HG02938 (cell line): ENCODE measurements around the gene KCNIP1.

Experiments used
- ATAC-seq: cut with Tn5 transposase; IDR thresholded peaks from one replicate; pipeline ENCODE4 v1.9.1; 2021; ENCODE audit warnings: mild to moderate bottlenecking, moderate library complexity; ENCODE audit not compliant: unreplicated experiment

KCNIP1 gene

DNA sequence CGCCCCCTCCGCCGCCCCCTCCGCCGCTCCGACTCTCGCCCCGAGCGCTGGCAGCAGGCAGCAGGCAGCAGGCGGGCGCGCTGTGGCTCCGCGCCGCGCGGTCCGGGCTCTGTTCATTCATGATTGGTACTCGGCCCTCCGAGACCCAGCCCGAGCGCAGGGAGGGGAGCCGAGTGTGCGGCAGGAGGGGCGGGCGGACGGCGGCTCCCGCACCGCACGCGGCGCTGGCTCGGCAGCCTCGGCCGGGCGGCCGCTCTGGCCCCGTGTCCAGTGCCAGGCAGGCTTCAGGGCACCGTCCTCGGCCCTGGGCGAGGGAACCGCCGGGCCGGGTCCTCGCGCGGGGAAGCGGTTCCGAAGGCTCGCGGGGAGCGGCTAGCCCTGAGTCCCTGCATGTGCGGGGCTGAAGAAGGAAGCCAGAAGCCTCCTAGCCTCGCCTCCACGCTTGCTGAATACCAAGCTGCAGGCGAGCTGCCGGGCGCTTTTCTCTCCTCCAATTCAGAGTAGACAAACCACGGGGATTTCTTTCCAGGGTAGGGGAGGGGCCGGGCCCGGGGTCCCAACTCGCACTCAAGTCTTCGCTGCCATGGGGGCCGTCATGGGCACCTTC is at the start of gene KCNIP1:
TSS of gene KCNIP1 (plus strand) at position 31 of the 607 bp plus-strand sequence.
- ATAC-seq = no peak

DNA sequence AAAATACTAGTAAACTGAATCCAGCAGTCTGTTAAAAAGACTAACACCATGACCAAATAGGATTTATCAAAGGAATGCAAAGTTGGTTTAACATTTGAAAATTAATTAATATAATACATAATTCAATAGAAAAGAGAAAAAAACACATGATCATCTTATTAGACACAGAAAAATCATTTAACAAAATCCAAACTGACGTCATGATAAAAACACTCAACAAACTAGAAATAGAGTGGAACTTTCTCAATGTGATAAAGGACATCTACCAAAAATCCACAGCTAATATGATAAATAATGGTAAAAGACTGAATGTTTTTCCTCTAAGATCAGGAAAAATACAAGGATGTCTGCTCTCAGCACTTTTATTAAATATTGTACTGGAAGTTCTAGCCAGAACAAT is 40.4 kb upstream of the KCNIP1 start:
- no peak for ATAC-seq

DNA sequence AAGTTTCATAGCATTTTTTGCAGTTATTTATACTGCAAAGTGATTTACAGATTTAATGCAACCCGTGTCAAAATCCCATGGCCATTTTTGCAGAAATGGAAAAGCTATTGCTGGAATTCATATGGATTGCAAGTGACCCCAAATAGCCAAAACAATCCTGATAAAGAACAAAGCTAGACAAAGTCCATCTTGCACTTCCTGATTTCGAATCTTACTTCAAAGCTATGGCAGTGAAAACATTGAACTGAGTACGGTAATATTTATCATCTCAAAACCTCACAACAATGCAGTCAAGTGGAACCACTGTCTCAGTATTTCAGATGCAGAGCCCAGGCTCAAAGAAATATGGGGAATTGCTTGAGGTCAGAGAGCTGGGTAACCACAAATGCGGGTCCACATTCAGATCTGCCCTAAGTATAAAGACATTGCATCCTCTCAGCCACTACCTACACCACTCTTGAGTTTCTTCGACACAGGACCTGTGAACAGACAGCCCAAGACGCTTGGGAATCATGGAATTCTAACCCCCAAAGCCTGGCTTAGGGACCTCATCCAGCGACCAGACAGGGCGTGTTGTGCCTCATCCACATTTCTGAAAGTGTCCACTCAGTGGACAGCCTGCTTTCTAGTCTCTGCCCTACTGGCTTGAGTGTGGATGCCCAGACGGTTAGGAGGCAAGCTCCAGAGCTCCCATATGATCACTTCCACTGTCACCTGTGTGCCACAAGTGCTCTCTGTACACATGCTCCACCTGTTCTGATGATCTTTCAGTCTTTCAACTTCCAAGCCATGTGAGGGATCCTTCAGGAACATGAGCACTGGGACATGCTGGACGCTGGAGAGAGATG is 39.3 kb upstream of the KCNIP1 start:
- ATAC-seq = no peak

DNA sequence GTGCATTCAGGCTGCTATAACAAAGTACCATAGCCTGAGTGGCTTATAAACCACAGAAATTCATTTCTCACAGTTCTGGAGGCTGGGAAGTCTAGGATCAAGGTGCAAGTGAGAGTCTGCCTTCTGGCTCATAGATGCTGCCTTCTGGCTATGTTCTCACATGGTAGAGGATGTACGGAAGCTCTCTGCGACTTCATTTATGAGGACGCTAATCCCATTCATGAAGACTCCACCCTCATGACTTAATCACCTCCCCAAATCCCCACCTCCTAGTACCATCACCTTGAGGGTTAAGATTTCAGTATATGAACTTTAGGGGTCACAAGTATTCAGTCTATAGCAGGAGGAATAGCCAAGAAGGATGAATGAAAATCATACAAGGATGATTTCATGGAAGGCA is 37.3 kb upstream of the KCNIP1 start:
- ATAC-seq = no peak

DNA sequence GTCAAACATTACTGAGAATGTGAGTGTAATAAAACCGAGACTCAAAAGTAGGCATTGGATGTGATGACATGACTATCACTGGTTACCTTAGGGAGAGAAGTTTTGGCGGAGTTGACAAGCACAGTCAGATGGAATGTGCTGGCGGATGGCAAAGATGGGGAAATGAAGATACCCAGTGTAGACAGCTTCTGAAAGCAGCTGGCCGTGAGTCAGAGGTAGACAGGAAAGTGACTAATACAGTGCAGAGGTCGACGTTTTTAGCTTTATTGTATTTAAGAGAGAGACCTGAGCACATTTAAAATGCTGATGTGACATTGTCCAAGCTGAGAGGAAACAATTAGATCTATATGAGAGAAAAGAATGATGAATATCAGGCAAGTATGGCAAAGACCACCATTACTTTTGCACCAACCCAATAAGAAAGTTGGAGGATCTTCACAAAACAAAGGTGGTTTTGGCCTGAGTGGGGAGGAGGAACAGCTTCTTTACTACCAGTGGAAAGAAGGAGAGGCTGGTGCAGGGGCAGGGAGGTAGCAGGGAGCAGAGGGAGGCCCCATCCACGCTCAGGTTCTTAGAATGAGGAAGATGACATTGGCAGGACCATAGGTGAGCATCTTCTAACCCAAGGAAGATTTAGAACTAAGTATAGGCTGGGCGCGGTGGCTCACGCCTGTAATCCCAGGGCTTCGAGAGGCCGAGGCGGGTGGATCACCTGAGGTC is 36.7 kb upstream of the KCNIP1 start:
- ATAC-seq = no peak

DNA sequence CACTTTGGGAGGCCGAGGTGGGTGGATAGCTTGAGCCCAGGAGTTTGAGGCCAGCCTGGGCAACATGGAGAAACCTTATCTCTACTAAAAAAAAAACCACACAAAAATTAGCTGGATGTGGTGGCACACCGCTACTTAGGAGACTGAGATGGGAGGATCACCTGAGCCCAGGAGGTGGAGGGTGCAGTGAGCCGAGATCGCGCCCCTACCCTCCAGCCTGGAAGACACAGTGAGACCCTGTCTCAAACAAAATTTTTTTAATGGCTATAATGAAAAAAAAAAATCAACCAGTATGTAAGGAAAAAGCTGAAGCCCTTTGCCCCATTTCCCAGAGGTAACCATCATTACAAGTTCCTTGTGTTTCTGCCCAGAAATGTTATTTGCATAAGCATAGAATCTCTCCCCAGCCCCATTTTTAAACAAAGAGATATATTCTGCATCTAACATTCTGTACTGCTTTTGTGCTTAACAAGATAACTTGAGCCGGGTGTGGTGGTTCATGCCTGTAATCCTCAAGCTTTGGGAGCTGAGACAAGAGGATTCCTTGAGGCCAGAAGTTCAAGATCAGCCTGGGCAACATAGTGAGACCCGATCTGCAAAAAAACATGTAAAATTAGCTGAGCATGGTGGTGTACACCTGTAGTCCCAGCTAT is 35.1 kb upstream of the KCNIP1 start:
- no peak for ATAC-seq

DNA sequence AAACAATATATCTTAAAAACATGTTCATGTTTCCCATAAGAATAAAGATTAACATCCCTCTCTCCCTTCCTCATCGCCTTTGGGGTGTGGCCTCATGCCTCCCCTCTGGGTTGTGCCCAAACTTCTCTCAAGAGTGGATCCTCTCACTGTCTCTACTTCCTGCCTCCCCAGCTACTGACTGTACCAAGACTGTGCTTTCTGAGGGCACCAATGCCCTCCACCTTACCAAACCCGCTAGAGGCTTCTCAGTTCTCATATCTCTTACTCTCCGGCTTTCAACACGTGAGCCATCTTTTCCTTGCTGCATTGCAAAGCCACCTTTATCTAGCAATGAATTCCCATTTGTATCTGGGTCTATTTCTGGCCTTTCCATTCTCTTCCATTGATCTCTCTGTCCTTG is 34.4 kb upstream of the KCNIP1 start:
- ATAC-seq = no peak

DNA sequence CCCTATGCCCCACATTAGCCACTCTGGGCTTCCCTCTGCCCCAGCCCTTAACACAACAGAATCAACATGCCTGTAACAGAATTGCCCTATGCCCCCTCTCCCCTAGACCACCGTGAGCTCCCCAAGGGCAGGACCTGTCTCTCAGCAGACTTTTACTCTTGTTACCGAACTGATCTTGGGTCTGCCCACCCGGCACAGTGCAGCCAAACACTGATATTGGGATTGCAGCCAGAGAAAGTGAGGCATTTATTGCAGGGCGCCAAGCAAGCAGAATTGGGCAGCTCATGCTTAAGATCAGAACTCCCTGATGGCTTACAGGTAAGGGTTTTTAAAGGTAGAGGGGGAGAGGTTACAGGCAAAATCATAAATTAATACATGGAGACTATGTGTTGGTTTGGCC is 33.5 kb upstream of the KCNIP1 start:
- ATAC-seq = no peak

DNA sequence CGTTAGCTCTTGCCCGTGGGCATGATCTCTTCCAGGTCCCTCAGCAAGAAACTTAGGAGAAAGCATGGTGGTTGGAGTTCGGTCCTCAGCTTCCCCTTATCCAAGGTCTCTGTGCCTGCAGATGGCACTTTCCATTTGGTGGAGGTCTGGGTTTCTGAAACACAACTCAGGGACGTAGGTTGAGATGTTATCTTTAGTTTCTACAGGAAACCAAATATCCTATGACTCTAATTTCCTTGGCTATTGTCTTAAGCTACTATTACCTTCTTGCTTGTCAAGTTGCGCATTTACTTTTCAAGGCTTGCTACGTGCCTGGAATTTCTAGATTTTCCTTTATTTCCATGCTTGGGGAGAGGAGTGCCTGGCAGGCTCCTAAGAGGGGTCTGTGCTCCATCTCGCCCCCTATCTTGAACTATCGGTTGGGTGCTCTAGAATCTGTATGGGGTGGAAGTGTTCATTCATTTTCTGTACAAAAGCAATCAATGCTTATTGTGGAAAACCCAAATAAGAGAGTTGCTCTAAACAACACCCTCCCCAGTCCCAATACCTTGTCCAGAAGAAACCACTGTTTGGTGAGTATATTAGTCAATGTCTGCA is 32.9 kb upstream of the KCNIP1 start:
- ATAC-seq = no peak

DNA sequence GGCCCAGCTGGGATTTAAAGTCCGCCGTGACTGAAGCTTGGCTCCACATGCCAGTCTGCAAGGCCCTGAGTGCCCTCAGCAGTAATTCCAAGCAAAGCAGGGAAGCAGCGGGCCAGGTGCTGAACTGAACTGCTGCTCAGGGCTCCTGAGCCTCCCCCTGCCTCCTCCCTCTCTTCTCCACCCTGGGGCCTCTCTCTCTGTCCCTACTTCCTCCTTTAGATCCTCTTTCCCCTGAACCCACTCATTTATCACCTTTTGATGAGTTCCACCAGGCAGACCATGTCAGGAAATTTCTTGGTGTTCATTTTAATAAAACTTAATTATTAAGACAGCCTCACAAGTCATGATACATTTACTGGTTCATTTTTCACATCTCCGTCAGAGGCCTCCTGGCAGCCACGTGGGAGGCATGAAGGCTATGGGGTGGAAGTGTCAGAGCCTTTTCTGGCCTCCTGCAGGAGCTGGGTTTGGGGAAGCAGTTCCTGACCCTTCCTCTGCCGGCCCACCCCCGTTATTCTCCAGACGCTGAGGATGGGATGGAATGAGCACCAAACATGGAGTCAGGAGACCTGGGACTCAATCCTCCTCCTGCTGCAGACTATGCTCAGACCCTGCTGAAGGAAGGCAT is 32.2 kb upstream of the KCNIP1 start:
- ATAC-seq = no peak

DNA sequence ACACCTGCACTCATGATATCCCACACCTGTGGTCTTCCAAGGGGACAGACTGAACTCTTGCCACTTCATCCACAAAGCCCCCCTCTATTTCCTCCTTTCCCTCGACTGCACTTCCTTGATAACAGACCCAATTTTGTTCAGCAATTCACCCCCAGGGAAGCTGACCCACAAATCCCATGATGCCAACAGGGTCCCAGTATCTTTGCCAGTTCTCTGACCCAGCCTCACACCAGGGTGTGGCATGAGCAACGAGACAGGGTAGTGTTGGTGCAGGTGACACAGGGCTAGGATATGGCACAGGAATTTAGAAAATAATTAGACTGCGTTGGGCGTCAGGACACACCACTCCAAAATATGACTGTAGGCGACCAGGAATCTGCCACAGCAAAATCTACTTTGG is 30.2 kb upstream of the KCNIP1 start:
- ATAC-seq = no peak

DNA sequence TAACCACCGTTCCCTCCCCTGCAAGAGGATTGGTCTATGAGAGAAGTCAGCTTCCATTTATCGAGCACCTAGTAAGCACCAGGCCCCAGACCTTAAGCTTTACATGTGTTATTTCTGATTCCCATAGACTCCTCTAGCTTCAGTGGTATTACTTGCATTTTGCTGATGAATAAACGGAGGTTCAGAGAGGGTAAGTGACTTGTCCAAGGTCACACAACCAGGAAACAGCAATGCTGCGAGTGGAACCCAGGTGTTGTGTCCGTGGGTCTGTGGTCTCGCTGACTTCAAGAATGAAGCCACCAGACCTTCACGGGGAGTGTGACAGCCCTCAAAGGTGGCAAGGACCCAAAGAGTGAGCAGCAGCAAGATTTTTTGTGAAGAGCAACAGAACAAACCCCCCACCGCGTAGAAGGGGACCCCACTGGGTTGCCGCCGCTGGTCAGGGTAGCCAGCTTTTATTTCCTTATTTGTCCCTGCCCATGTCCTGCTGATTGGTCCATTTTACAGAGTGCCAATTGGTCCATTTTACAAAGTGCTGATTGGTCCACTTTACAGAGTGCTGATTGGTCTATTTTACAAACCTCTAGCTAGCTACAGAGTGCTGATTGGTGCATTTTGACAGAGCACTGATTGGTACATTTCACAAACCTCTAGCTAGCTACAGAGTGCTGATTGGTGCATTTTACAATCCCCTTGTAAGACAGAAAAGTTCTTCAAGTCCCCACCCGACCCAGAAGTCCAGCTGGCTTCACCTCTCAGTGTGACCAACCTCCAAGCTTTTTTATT is 29.1 kb upstream of the KCNIP1 start:
- ATAC-seq = no peak

DNA sequence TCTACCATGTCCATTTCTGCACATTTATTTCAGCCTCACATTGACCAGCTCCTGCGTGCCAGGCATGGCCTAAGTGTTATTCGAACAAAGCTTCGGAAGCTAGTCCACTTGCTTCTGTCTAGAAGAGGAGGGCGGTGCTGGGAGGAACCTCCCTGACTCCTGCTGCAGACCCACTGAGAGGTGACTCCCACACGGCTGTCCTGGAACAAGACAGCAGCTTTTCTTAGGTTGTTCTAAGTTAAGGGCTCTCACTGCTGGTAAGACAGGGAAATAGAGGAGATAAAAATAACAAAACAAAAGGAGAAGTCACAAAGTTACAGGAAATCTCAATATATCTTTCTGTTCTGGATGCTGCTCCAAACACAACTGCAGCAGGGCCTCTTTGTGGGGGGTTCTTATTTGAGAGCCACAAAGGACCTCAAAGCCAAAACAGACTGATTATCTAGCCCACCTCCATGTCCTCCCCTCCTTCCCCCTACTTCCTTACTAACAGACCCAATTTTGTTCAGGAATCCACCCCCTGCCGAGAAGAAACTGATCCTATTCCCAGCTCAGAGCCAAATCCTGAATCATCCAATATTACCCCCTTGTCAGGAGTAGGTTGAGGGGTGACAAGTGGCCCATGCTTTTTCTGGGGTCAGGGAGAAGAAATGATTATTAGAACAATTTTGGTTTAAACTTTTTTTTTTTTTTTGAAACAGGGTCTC is 28.4 kb upstream of the KCNIP1 start:
- no peak for ATAC-seq

DNA sequence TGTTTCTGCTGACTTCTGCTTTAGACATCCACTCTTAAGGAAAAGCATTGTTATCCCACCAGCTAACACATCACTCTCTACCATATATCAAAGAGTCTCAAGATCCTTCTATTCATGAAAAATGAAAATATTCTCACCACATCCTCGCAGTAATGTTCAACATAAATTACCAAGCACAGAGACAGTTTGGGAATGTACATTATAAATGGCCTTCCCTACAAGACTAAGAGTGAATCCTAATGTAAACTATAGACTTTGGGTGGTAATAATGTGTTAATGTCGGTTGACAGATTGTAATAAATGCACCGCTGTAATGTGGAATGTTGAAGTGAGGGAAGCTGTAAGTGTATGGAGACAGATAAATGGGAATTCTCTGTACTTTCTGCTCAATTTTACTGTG is 27.1 kb upstream of the KCNIP1 start:
- ATAC-seq = no peak

DNA sequence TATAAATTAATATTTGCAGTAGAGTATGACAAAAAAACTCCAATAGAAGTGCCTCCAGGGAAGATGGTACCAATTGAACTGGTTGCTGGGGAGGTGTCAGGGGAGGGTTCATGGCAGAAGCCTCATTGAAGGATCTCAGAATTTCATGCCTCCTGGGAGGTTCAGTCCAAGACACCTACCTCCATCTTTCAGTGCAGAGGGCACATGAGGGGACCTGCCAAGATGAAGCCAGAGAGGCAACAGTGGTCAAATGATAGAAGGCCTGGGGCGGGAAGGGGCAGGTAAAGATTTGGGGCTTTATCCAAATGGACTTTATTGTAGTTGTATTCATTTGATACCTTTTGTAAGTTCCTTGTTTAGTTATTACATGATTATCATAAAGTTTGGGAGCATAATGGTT is 25.9 kb upstream of the KCNIP1 start:
- no peak for ATAC-seq

DNA sequence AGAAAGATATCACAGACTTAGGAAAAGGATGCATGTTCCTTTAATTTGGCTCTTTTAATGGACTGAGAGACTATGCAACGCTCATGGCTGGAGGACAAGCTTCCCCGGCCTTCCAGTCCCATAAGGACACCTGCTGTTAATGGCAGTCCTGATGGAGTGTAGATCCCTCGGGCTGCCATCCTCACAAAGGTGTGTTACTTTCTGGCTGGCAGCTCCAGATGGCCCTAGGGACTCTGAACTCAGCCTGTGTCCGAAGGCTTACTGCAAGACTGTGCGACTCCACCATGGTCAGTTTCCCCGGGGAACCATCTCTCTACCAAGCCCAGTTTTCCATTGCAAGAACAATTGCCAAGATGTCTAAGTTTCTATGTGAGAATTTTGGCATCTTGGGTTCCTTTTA is 25.5 kb upstream of the KCNIP1 start:
- no peak for ATAC-seq

DNA sequence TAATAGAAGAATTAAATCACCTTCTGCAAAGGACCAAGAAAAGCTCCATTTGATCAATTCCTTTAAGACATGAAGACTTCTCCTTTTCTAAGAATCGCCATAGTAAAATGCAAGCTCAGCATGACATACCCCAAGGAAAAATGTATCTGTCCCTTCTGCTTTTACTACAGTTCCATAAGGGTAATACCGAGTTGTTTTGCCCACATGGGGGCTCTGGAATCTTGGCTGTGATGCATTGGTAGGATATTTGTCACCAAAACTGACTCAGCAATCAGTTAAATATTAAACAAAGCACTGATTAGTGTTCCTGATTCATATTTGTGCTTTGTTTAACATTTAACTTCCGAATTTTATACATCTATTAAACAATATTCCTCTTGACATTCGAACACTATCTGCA is 24.3 kb upstream of the KCNIP1 start:
- ATAC-seq = no peak

DNA sequence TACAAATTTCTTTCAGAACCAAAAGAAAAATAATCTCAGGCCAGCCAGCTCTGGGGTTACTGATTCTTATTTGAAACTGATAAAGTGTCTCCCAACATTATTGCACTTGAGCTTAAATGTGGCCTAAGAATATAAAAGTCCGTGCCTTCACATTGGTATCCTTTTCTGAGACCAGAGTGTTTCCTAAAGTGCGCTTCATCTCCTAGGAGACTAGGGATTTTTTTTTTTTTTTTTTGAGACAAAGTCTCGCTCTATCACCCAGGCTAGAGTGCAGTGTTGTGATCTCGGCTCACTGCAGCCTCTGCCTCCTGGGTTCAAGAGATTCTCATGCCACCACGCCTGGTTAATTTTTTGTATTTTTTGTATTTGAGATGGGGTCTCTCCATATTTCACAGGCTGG is 23.6 kb upstream of the KCNIP1 start:
- ATAC-seq = no peak

DNA sequence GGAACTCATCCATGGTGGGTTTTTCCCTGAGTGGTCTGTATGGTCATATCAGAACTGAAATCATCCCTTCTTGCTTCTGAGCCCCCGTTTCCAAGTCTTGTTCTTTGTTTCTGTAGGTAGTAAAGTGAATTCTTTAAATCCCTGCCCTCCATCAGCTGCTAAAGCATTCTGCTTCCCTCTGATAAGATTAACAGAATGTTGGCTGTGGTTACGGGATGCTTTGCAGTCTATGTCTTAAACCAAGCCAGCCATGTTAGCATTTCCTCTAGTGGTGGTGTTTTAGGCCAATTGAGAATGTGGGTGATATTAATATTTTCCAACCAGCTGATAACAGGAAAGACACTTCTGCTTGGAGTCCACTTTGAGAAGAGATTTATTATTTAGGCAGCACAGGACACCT is 22.0 kb upstream of the KCNIP1 start:
- ATAC-seq = no peak
